NCI-H524 treated with DMSO at 0.1 percent for 48 hours (cell line): ENCODE data around the gene HSPA9.

ENCODE experiments used
- DNase-seq: peaks from one replicate; lab custom pipeline; 2025; lab: John Stamatoyannopoulos, UW

The HSPA9 gene

DNA sequence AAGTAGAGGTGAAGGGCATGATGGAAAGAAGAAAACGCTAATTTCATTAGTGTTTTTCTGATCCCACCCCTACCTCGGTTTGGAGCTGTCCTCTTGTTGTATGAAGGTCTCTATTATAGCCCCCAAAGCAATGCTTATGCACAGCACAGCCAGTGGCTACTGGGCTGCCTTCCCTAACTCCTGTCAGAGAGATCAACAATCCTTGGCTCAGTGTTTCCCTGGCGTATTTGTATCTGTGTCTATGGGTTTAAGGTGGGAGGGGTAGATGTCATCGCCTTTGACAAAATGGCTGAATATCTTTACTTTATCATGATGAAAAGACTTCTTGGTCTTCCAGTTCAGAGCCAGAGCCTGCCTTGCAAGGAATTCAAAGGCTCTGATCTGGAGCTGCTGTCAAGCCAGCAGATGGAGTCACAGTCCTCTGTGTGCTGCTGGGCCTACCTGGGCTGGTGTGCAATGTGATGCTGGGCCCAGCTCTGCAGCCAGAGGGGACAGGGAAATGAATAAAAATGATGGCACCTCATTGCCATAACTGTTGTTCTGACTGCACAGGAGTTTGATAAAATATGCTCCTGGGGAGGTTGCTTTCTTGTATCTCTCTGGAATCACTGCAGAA lies 20.1 kb upstream of the HSPA9 start:
- DNase-seq, result no peak

DNA sequence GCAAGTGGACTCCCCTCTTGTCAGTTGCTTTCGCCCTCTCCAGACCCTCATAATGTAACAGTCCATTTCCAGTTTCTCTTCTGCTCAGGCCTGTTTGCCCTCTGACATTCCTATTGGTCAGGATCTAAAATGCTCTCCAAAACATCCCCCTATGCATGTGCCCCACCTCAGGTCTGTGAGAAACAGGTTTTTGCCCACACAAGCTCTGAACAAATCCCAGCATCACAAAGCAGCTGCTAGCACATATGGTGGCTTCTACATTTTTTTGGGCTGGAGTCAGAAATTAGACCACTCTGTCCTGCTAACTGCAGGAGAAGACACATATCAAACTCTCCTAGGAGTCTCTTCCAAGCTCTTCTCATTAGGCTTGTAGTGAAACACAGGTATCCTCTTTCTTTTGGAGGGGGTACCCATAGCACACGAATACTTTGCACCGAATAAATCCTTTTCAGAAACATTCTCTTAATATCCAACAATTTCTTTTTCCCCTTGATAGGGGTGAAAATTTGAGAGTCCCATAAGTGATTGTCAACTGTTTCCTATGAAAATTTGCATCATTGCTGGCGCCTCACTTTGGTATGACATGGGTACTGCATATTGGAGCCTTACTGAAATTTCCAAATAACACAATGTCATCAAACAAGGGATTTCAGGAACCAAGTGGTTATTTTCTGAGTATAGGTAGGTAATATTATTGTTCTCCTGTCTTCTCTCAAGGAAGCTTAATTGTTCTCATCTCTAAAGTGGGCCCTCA lies 19.3 kb upstream of the HSPA9 start:
- no peak for DNase-seq

DNA sequence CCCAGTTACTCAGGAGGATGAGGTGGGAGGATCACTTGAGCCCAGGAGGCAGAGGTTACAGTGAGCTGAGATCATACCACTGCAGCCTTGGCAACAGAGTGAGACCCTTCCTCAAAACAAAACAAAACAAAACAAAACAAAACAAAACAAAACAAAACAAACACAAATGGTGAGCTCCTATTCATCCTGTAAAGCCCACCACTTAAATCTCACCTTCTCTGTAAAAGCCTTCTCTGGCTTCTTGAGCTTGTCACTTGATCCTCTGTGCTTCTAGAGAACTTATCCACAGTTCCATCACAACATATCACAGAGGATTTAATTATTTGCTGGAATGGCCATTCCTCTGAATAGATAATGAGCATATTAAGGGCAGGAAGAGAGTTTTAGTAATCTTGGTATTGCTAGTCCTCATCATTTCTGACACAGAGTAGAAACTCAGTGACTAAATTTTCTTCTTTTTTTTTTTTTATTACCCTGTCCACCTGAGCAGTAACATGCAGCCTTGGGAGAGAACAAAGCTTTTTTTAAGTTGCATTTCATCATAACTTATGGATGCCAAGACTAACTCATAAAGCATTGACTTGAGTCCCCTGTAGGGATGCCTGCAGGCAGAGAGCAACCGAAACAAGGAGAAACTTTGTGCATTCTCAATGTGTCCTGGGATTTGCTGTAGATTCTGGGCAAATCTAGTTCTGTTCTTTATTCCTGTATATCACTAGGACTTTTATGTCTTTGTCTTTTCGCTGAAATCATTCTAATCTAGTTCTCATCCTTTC lies 13.0 kb upstream of the HSPA9 start:
- DNase-seq, result no peak

DNA sequence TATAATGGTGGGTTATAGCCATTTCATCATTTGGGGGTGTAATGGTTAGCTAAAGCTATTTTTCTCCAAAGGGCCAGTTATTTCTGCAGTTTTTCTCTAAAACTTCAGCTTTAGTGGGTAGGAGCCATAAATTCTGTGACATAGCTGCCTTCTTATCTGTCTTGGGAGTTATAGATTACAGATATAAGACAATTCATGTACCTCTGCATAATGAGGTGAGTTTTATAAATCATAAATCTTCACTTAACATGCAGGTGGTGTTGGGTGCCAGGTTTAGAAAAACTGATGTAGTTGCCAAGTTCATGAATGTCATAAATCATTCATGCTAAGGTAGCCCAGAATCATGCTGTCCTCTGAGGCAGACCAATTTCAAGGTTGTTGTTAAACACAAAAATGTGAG lies 10.0 kb upstream of the HSPA9 start:
- DNase-seq, result no peak

DNA sequence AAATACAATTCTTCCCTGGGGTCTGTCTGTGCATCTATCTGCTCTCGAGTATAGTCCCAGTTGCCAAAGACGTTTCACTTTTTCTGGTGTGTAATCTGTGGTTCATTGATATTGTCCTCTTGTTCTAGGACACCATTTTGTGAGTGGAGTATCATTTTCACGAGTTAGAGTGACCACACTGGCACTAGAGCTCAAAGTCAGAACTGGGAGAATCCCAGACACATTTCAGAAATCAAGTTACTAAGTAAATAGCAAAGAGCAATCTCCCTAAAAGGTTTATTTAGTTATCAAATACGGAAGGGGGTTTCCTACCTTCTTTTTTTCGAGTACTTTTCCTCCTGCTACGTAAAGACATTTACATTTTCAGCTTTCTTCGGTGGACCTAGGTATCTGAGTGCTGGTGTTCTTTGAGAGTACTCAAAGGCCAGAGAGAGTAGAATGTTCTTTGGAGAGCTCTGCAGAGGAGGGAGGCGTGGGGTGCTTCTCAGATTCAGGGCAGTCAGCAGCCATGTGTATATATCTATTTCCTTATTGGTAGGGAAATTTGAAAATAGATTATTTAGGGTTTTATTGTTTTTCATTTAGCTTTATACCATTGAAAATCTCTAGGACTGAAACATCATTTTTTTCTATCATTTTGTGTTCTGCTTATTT lies 8.9 kb upstream of the HSPA9 start:
- DNase-seq, result no peak

DNA sequence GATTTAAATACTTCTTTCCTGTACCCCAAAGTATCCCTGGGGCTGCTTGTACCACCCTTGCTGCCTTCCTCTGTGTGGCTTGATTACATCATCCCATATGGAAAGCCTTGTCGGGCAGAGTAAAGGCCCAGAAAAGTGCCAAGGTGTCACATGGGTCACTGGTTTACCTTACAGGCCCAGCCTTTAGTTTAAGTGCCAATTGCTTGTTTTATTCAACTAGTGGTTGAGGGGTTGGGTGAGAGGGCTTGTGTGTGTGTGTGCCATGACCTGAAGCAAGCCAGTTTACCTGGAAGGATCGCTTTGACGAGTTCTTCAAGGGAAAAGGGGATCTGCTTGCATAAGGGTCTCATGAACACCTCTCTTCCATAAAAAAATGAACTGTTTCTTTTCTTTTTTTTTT lies 7.8 kb upstream of the HSPA9 start:
- no peak for DNase-seq

DNA sequence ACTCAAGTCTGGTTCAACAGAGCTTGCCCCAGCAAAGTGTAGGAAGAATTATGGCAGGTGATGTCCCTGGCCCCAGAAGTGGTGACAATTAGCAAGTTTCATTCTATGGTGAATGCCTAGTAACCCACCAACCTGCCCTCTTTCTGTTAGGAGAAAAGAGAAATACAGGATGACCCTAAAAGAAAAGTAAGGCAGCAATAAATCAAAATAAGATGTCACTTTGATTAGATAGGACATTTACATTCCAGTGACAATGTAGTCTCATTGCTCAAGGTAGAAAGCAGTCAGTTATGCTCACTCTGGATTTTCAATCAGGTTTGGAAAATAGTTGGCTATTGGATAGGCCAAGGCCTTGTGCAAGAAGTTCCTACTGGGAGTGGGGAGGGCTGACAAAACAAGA lies 5.6 kb upstream of the HSPA9 start:
- DNase-seq, result no peak

DNA sequence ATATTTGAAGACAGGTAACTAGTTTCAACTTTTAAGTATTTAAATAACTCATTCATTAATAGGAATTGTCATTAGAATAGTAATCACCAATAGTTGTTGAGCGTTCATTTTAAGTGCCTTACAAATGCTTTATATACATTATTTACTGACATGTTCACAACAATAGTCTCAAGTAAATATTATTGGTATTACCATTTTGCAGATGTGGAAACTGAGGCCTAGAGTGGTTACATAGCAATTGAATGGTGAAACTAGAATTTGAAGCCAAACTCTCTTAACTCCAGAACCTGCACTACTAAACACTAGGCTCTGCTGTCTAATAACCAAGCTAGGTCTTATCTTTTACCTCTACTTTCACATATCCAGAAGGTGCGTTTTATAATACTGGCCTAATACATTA lies 4.8 kb upstream of the HSPA9 start:
- no peak for DNase-seq

DNA sequence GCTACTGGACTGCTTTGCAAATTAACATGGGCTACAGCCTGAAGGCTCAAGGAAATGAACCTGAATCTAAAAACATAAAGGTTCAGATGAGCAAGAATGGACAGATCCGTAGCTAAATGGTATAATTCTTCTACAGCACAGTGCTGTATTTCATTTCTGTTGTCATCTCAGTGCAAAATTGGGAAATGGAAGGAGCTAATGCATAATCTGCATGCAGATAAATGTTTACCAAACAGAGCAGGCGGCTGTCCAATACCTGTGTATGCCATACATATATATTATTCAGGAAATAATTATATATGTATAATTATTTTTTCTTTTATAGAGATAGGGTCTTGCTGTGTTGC lies 4.3 kb upstream of the HSPA9 start:
- no peak for DNase-seq

DNA sequence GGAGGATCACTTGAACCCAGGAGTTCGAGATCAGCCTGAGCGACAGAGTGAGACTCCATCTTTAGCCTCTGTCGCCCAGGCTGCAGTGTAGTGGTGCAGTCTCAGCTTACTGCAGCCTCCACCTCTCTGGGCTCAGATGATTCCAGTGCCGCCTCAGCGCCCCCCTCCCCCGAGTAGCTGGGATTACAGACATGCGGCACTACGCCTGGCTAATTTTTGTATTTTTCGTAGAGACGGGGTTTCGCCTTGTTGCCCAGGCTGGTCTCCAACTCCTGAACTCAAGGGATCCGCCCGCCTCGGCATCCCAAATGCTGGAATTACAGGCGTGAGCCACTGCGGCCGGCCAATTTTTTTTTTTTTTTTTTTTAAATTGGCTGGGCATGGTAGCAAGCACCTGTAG lies 2.3 kb upstream of the HSPA9 start:
- DNase-seq, result no peak

DNA sequence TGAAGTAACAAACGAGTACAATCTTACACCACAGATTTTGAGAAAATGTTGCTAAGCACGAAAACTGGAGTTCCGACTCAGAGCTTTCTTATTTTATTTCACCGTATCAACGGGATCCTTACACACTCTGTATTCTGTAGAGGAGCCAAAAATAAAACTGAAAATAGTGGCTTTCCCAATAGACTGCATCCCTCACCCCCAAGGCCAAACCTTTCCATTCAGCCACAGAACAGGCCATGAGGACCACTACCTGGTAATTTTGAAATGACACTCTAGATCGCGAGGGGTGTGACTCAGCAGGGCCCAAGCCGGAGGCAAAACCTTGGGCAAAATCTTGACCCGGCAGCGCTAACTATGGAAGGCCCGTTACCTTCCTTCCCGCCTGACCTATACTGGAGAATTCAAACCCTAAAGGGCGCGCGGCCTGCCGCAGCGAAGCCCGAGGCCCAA lies 432 bp downstream of the HSPA9 start:
- DNase-seq, result no peak

DNA sequence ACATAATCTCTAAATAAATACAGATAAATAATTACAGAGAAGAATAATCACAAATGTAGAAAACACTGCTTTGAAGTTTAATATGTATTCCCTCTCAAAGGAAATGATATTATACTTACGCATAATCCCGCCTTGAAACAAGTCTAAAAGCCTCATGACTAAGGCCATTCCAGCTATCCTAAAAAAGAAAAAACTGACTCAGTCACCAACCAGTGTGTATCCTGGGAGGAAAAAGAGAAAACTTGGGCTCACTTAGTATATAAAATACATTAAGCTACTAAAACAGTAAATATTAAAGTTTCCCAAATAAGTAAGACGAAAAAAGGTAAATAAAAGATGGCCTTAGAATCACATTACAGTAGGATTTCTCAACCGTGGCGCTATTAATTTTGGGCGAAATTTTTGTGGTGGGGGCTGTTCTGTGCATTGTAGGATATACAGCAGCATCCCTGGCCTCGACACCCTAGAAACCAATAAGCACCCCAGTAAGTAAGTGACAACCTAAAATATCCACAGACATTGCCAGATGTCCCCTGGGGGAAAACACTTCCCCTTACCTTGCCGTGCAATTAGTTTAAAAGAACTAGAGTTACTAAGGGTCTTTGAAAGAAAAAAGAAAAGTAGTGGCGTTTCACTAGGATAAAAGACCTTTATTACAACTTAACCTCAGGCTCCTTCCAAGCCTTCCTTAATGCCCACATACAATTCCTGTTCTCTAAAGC lies 1.1 kb downstream of the HSPA9 start:
- DNase-seq, result no peak

DNA sequence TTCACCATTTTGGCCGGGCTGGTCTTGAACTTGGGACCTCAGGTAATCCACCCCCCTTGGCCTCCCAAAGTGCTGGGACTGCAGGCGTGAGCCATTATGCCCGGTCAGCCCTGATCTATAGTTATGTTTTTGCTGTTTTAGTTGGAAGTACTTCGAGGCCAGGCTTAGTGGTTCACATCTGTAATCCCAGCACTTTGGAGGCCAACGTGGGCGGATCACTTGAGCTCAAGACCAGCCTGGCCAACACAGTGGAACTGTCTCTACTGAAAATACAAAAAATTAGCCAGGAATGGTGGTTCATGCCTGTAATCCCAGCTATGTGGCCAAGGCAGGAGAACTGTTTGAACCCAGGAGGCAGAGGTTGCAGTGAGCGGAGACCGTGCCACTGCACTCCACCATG lies 2.0 kb downstream of the HSPA9 start:
- DNase-seq, result no peak

DNA sequence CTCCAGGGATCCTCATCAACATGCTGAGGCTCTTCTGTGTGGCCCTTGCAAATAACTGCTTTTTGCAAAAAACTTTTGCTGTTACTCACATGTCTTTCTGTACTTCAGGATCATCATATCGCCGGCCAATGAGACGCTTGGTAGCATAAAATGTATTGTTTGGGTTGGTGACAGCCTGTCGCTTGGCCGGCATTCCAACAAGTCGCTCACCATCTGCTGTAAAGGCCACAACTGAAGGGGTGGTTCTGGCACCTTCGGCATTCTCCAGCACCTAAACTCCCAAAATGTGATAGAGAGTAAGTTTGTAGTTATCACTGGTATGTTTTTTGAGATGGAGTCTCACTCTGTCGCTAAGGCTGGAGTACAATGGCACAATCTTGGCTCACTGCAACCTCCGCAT lies 4.3 kb downstream of the HSPA9 start:
- DNase-seq, result no peak

DNA sequence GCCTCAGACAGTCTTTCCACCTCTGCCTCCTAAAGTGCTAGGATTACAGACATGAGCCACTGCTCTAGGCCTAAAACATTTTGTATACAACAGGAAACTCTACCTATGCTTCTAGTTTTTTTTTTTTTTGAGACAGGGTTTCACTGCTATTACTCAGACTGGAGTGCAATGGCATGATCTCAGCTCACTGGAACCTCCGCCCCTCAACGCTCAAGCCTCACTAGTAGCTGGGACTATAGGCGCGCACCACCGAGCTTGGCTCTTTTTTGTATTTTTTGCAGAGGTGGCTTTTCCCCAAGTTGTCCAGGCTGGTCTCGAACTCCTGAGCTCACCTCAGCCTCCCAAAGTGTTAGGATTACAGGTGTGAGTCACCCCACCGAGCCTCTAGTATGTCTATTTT lies 5.4 kb downstream of the HSPA9 start:
- DNase-seq, result no peak

DNA sequence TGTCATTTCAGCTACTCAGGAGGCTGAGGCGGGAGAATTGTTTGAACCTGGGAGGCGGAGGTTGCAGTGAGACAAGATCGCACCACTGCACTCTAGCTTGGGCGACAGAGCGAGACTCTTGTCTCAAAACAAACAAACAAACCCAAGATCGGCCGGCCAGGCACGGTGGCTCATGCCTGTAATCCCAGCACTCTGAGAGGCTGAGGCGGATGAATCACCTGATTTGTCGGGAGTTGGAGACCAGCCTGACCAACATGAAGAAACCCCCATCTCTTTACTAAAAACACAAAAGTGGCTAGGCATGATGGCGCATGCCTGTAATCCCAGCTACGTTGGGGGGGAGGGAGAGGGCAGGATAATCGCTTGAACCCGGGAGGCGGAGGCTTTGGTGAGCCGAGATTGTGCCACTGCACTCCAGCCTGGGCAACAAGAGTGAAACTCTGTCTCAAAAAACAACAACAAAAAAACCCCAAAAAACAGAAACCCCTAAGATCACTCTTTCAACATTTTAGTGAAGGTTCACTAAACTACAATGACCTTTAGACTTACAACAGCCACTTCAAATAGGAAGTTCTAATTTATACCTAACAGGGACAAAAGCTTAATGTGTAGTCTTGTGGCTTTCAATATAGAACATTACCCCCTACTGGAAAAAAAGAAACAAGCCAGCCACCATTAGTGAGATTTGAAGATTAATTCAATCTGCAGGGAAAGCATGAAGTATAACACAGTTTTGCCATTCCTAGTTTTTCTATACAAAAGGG lies 7.0 kb downstream of the HSPA9 start:
- DNase-seq, result no peak

DNA sequence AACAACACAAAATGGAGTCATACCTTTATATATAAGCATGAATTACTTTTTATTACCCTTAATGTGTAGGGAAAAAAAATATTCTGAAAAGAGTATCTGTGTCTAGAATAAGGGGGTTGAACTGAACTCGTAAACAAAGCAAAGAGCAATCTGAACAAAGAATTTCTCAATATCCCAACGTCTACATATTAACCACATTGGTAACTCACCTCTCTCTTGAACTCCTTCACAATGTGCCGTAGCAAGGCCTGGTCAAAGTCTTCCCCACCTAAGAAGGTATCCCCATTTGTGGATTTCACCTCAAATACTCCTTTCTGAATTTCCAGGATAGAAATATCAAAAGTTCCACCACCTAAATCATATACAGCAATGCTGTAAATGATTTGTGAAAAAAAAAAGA lies 8.4 kb downstream of the HSPA9 start:
- DNase-seq, result no peak

DNA sequence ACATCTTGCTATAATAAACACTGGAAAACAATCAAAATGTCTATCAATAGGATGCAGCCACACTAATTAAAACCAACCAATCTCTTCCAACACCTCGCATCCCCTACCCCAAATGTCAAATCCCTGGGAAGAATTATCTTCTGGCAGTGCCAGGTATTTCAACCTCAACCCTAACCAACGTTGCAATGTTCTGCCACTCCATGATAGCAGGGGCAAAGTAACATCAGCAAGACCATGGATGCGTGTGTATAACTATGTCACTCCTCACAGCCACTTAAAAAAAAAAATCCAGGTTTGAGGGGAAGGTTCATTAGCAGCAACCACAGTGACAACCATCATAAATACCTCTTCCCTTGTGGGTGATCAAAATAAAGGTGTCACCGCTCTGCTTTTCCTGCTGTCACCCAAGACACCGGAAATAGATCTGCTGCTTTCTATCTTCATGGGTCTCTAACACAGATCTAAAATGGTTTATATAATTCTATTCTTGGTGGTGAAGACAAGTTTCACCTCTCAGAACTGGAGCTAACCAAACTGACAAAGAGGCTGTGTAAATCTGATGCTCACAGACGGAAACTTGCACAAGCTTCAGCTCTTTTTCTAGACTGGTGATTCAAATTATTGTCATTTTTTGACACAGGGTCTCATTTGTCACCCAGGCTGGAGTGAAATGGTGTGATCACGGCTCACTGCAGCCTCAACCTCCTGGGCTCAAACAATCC lies 9.9 kb downstream of the HSPA9 start:
- no peak for DNase-seq

DNA sequence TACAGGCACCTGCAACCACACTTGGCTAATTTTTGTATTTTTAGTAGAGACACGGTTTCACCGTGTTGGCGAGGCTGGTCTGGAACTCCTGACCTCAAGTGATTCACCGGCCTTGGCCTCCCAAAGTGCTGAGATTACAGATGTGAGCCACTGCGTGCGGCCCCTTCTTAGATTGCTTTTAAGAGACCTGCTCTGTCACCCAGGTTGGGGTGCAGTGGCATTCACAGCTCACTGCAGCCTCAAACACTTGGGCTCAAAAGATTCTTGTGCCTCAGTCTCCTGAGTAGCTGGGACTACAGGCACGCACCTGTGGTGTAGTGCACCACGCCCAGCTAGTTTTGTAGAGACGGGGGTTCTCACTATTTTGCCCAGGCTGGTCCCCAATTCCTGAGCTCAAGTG lies 11.0 kb downstream of the HSPA9 start:
- no peak for DNase-seq

DNA sequence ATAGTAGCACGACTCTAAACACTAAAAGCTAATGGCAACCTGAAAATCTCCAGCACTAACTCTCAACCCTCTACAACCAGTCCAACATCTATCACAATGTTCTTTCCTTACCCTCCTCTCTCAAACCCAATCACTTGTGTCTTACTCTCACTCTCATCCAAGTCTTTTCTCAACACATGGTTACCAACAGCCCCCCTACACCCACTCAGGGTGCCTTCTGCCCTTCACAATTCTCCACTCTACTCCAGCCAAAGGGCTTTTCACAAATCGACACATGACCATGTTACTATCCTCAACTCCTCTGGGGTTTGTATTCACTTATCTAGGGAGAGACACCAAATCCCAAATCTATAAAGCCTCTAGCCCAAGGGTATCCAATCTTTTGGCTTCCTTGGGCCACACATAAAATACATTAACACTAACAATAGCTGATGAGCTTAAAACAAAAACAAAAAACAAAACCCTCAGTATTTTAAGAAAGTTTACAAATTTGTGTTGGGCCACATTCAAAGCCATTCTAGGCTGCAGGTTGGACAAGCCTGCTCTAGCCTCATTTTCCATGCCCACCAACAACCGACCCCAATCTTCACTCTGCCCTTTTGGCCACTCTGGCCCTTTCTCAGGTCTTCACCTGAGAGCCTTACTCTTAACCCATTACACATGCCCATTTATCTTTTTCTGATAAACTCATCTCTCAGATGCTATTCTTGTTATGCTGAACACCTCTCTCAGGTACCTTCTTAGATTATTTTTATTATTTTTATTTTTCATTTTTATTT lies 11.7 kb downstream of the HSPA9 start:
- no peak for DNase-seq
